Esophagus squamous epithelium (tissue), 5 donors: ENCODE data around the gene RSF1. TPM values are rescaled to one million over a fixed set of nuclear protein-coding genes. Genes with fewer than 3 reads are reported as not detected.

Source experiments
- DNase-seq: peaks from one replicate; lab custom pipeline; 2025; lab: John Stamatoyannopoulos, UW
- H3K27ac ChIP-seq, 4 donors: fragments of 200-600 bp; sonication (generic); one replicate each; pipeline ENCODE4 v1.5.1; 2016 to 2019; ENCODE audit warnings: mild to moderate bottlenecking in 1 of 4
- H3K27me3 ChIP-seq, 4 donors: fragments of 200-600 bp; sonication (generic); 1 replicate in 3 of 4; 2 replicates in 1 of 4; pipeline versions ENCODE4 v1.5.1 to v1.6.0; 2017 to 2021; ENCODE audit warnings: antibody characterized with exemption in 1 of 4
- H3K36me3 ChIP-seq, 3 donors: fragments of 200-600 bp; sonication (generic); one replicate each; pipeline ENCODE4 v1.5.1; 2016 to 2019
- H3K4me1 ChIP-seq, 3 donors: fragments of 200-600 bp; sonication (generic); one replicate each; pipeline ENCODE4 v1.5.1; 2017 to 2019
- H3K4me3 ChIP-seq, 4 donors: fragments of 200-600 bp; sonication (generic); 1 replicate in 3 of 4; 2 replicates in 1 of 4; pipeline ENCODE4 v1.5.1; 2016 to 2019; ENCODE audit warnings: mild to moderate bottlenecking in 2 of 4, moderate library complexity in 1 of 4
- H3K9me3 ChIP-seq, 3 donors: fragments of 200-600 bp; sonication (generic); one replicate each; pipeline ENCODE4 v1.5.1; 2016 to 2019
- CTCF ChIP-seq, 6 experiments: fragments of 450-650 bp in 4 of 6; fragments of 200-600 bp in 2 of 6; sonication (generic) in 2 of 6; IDR thresholded peaks; one replicate each; pipeline ENCODE4 v1.5.1; 2016 to 2019; ENCODE audit warnings: antibody characterized with exemption in 6 of 6, mild to moderate bottlenecking in 4 of 6, moderate library complexity in 4 of 6
- POLR2A ChIP-seq, 4 donors: fragments of 450-650 bp; IDR thresholded peaks; one replicate each; pipeline ENCODE4 v1.6.1; 2017; ENCODE audit warnings: antibody characterized with exemption in 4 of 4, mild to moderate bottlenecking in 4 of 4, moderate library complexity in 3 of 4
- WGBS, 2 donors: methylation state at CpG; one replicate each; pipeline ENCODE4 v1.1.5; 2018; 5-methylcytosine and 5-hydroxymethylcytosine counted together
- intact Hi-C: fragments of 100-400 bp; cut with DNase I; formaldehyde crosslinking; loops from one replicate; pipeline ENCODE4 v1.15.0; 2022
- total RNA-seq, 4 donors: library from RNA; depleted of rRNA; stranded (reverse); fragments of >200 nt; gene quantifications; one replicate each; pipeline ENCODE4 v1.1.0, GENCODE V29; 2016
- donor health status: DM: yes; HTN: yes; CAD: no.

RSF1 gene
- total RNA-seq, 4 donors from 2014 or later, result 14.7 to 37.8 (median 29.1) TPM

- Histone ChIP-seq H3K4me3 (no peak overlapping the region), H3K27ac (no peak overlapping the region), H3K9me3 (no peaks in the 10 kb centered on the region), H3K36me3 (no peaks in the 10 kb centered on the region), H3K27me3 (no peaks in the 10 kb centered on the region), H3K4me1 (peaks cover 0 to 12% (median 0%) of the 10 kb centered on the region in 3 donors)
- TF ChIP-seq POLR2A (IDR thresholded peaks at IDR 0.05) (no peak), CTCF (IDR thresholded peaks at IDR 0.05) (no peak)
- intact Hi-C loops, result no loop called here
- DNase-seq, result no peak
These were observed 49.9 kb downstream of the RSF1 start for GRCh38 chr11:77770629-77771028.

GRCh38 chr11:77762426-77762825 lies 58.1 kb downstream of the RSF1 start:
- no peak overlapping the region for H3K27ac ChIP-seq
- H3K36me3 ChIP-seq, result peaks cover 0 to 39% (median 0%) of the 10 kb centered on the region in 3 donors
- no peak for TF ChIP-seq POLR2A (IDR thresholded peaks at IDR 0.05)
- TF ChIP-seq CTCF (IDR thresholded peaks at IDR 0.05), result no peak
- no peak overlapping the region for H3K4me3 ChIP-seq
- H3K27me3 ChIP-seq, result no peaks in the 10 kb centered on the region
- intact Hi-C loops, result no loop called here
- H3K4me1 ChIP-seq, result peaks cover 0 to 21% (median 0%) of the 10 kb centered on the region in 3 donors
- no peaks in the 10 kb centered on the region for H3K9me3 ChIP-seq
- no peak for DNase-seq

GRCh38 chr11:77761491-77761890 lies 59.0 kb downstream of the RSF1 start:
- Histone ChIP-seq H3K4me1 (peaks cover 0 to 21% (median 0%) of the 10 kb centered on the region in 3 donors), H3K27me3 (no peaks in the 10 kb centered on the region), H3K27ac (no peak overlapping the region), H3K36me3 (peaks cover 0 to 40% (median 0%) of the 10 kb centered on the region in 3 donors), H3K4me3 (no peak overlapping the region), H3K9me3 (no peaks in the 10 kb centered on the region)
- 46 to 55% methylated on average over 3 of the region's 3 CpGs for WGBS, 2 donors
- intact Hi-C loops, result no loop called here
- TF ChIP-seq CTCF (IDR thresholded peaks at IDR 0.05), result no peak
- no peak for TF ChIP-seq POLR2A (IDR thresholded peaks at IDR 0.05)
- no peak for DNase-seq

GRCh38 chr11:77758331-77758730 lies 62.2 kb downstream of the RSF1 start:
- Histone ChIP-seq H3K4me1 (peaks cover 0 to 21% (median 0%) of the 10 kb centered on the region in 3 donors), H3K27me3 (no peaks in the 10 kb centered on the region), H3K4me3 (no peak overlapping the region), H3K27ac (no peak overlapping the region), H3K9me3 (no peaks in the 10 kb centered on the region), H3K36me3 (peaks cover 0 to 54% (median 0%) of the 10 kb centered on the region in 3 donors)
- intact Hi-C loops, result no loop called here
- 77 to 88% methylated on average over 2 of the region's 2 CpGs for WGBS, 2 donors
- no peak for TF ChIP-seq POLR2A (IDR thresholded peaks at IDR 0.05)
- no peak for TF ChIP-seq CTCF (IDR thresholded peaks at IDR 0.05)
- DNase-seq, result no peak

GRCh38 chr11:77753230-77753629 lies 67.3 kb downstream of the RSF1 start:
- Histone ChIP-seq H3K9me3 (no peaks in the 10 kb centered on the region), H3K4me3 (no peak overlapping the region), H3K27ac (no peak overlapping the region), H3K4me1 (peaks cover 0 to 12% (median 0%) of the 10 kb centered on the region in 3 donors), H3K27me3 (no peaks in the 10 kb centered on the region), H3K36me3 (peaks cover 0 to 32% (median 0%) of the 10 kb centered on the region in 3 donors)
- TF ChIP-seq POLR2A (IDR thresholded peaks at IDR 0.05) (no peak), CTCF (IDR thresholded peaks at IDR 0.05) (no peak)
- WGBS, 2 donors, result 95 to 97% methylated on average over 5 of the region's 5 CpGs
- intact Hi-C loops, result no loop called here
- DNase-seq, result no peak
